DMS79 (cell line): ENCODE results near the gene LRRC27.

Source experiments
- DNase-seq: peaks from one replicate; lab custom pipeline; 2025; lab: John Stamatoyannopoulos, UW

The LRRC27 gene

GRCh38 chr10:132414402-132415016 is 82.5 kb downstream of the LRRC27 start:
- no peak for DNase-seq

DNA sequence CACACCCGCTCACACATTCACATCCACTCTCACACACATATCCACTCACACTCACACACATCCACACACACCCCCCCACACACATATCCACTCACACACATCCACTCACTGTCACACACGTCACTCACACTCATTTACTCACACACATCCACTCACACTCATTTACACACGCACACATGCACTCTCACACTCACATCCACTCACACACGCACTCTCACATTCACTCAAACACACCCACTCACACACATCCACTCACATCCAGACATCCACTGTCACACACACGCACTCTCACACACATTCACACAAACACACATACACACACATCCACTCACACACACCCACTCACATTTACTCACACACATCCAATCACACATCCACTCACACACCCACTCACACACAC is 83.3 kb downstream of the LRRC27 start:
- DNase-seq, result no peak

GRCh38 chr10:132415956-132416355 is 84.0 kb downstream of the LRRC27 start:
- DNase-seq, result no peak

GRCh38 chr10:132416566-132417256 is 84.7 kb downstream of the LRRC27 start:
- DNase-seq, result no peak

GRCh38 chr10:132417257-132417910 is 85.4 kb downstream of the LRRC27 start:
- no peak for DNase-seq

DNA sequence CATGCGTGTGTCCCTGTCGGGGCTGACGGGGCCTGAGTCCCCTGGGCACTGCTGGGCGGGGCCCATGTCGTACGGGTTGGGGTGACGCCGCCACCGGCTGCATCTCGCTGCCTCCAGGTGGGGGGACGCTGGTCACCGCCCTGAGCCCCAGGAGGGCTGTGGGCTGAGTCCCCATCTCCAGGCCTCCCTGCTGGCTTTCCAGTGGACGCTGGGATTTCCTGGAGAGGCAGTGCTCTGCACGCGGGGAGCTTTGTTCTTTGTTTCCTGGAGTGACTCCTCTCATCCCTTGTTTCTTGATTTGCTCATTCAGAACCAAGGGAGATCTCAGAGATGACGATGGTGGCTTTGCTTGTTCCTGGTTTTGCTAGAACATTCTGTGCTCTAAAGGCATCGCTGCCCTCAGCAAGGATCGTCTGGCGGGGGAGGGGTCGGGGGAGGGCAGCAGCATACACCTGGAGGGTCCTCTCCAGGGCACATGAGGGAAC is 86.0 kb downstream of the LRRC27 start:
- no peak for DNase-seq

- peak; percentile 57 for DNase-seq
Measured at GRCh38 chr10:132418527-132419416, 86.8 kb downstream of the LRRC27 start.

GRCh38 chr10:132419538-132420468 is 87.8 kb downstream of the LRRC27 start:
- no peak for DNase-seq

- DNase-seq, result no peak
Measured at GRCh38 chr10:132420469-132420980, 88.5 kb downstream of the LRRC27 start.

DNA sequence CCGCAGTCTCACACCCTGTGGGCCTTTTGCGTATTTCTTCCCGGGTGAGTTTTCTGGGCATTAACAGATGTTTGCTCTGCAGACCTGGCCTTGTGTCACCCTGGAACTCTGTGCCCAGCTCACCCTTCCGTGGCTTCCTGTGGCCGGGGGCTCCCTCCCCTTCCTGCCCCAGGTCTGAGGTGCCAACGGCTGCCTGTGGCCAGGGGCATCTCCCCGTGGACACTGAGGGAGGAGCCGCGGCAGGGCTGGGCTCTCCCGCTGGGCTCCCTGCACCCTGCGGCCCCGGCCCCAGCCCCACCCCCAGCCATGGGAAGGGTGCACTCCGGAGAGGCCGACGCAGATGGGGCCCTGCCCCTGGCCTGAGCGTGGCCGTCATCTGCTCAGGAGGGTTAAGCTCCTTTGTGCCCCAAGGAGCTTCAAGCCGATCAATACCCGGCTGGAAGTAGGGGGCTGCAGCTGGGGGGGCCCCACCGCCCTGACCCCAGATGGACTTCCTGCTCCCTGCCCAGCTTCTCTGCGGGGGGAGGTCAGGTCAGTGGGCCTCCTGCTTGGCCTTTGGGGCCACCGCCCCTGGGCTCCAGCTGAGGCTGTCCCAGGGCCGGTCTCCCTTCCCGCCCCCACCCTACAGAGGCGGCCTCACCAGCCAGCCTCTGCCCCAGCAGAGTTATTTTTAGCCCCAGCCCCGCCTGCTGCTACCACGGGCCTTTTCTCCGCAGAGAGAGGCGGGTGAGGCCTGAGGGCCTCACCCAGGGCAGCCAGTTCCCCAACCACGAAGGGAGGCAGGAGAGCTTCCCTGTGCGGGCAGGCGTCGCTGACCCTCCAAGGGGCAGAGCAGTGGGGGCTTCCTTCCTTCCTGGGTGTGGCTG is 89.2 kb downstream of the LRRC27 start:
- no peak for DNase-seq

- no peak for DNase-seq
Measured at GRCh38 chr10:132421847-132422751, 90.1 kb downstream of the LRRC27 start.

DNA sequence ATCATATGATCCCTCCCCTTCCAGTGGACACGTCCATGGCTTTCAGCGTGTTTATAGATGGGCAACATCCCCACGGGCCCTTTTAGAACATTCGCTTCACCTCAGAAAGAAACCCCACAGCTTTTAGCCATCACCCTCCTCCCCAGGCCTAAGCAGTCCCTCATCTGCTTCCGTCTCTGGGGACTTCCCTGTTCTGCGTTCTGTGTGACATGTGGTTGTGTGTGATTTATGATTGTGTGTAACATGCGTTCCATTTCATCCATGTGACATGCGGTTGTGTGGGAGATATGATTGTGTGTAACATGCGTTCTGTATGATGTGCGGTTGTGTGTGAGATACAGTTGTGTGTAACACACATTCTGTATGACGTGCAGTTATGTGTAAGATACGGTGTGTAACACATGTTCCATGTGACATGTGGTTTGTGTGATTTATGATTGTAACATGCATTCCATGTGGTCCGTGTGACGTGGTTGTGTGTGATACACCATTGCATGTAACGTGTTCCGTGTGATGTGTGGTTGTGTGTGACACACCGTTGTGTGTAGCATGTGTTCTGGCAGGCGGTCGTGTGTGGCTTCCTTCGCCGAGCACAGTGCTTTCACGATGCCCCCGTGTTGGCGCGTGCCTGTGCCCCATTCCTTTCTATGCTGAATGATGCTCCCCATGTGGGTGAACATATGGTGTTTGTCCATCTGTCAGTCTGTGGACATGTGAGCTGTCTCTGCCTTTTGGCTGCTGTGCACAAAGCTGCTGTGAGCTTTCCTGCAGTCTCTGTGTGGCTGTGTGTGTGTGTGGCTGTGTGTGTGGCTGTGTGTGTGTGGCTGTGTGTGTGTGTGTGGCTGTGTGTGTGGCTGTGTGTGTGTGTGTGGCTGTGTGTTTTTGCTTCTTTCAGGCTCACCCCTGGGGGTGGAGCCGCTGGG is 91.2 kb downstream of the LRRC27 start:
- DNase-seq, result no peak

- peak; percentile 59 for DNase-seq
Measured at GRCh38 chr10:132423966-132424861, 92.2 kb downstream of the LRRC27 start.

- DNase-seq, result no peak
Measured at GRCh38 chr10:132425029-132425756, 93.2 kb downstream of the LRRC27 start.

DNA sequence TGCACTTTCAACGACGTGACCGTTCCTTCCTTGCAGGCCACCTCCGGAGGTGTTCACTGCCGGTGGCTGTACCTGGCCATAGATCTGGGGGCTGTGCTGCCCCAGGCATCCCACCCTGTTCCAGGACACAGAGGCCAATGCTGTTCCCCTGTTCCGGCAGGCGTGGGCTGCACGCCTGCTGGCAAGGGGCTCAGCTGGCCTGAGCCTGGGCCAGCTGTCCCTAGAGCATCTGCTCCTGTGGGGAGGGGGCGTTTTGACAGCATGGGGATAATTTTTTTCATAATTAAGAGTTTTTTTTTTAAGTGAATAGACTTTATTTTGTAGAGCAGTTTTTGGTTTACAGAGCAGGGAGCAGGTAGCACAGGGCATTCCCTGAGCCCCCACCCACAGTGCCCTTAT is 93.8 kb downstream of the LRRC27 start:
- no peak for DNase-seq
